NK-92 (cell line): ENCODE results near the gene CD3D.
A peak's percentile ranks its signal among the peaks of the same experiment; 100 is the strongest.
"Not testable (repeated sequence)": the region's sequence is repeated elsewhere in the genome, so short reads cannot be mapped to it uniquely, and the experiment has no call there.

Experiments used
- DNase-seq: peaks from one replicate; lab custom pipeline; 2025; ENCODE audit not compliant: unreplicated experiment; lab: John Stamatoyannopoulos, UW

CD3D gene

DNA sequence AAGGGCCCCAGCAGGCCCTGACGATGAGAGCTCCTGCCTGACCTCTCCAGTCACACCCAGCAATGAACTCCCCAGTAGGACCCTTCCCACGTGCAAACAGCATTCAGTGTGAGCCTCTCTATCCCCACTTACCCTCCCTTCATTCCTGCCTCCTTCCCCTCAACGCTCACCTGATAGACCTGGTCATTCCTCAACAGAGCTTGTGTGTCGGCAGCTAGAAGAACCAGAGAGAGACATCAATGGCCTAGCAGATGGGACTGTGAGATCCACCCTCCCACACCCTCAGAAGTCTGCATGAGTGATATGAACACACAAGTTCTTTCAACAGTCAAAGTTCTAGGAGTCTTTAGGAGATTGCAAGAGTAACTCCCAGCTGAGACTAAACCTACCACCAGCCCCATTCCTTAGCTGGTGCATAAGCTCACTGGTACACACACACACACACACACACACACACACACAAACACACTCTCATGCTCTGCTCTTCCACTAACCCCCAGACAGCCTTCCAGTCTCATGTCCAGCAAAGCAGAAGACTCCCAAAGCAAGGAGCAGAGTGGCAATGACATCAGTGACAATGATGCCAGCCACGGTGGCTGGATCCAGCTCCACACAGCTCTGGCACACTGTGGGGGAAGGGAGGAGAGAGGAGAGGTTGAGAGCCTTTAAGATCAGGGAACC, 3.1 kb downstream of the CD3D start:
- no peak for DNase-seq

DNA sequence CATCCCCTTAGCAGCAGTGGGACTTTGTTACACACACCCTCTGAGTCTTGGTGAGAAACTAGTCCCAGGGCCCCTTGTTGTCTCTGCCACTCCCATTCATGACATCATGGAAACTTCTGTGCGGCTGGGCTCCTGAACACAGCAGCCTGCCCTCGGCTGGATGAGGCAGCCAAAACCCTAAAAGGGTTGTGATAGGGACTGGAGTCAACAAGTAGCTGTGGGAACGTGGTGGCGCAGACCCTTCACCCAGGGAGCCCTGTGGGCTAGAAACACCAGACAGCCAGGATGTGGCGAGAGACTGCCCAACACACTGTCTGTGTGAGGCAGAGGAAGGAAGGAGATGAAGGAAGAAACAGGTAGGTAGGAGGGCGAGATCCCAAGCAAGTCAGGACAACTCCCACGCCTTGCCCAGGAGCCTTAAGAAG, 3.9 kb downstream of the CD3D start:
- peak; percentile 48 for DNase-seq

- no peak for DNase-seq
Observed at GRCh38 chr11:118334745-118335144, 7.8 kb downstream of the CD3D start.

- no peak for DNase-seq
Observed at GRCh38 chr11:118328745-118329144, 13.8 kb downstream of the CD3D start.

GRCh38 chr11:118325283-118325682, 17.2 kb downstream of the CD3D start:
- DNase-seq = no peak

GRCh38 chr11:118322721-118323120, 19.8 kb downstream of the CD3D start:
- DNase-seq = no peak

GRCh38 chr11:118321386-118322082, 21.0 kb downstream of the CD3D start:
- DNase-seq = no peak

DNA sequence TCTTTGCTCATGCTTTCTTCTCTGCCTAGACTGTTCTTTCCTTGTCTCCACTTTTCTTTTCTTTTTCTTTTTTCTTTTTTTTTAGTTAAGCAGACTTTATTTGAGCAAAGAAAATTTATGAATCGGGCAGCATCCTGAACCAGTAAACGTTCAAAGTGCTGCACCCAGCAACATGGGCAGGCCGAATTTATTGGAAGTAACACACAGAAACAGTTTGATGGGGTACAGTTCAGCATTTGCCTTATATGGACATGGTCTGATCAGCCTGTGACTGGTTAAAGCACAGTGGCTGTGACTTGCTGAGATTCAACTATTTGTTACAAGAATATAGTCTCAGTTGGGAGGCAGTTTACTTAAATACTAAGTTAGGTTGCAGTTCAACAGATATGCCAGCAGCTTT, 22.0 kb downstream of the CD3D start:
- DNase-seq = no peak

- DNase-seq = no peak
Observed at GRCh38 chr11:118319337-118319707, 23.2 kb downstream of the CD3D start.

GRCh38 chr11:118318581-118319336, 23.7 kb downstream of the CD3D start:
- no peak for DNase-seq

GRCh38 chr11:118318124-118318523, 24.4 kb downstream of the CD3D start:
- no peak for DNase-seq

- no peak for DNase-seq
Observed at GRCh38 chr11:118314988-118315411, 27.5 kb downstream of the CD3D start.

DNA sequence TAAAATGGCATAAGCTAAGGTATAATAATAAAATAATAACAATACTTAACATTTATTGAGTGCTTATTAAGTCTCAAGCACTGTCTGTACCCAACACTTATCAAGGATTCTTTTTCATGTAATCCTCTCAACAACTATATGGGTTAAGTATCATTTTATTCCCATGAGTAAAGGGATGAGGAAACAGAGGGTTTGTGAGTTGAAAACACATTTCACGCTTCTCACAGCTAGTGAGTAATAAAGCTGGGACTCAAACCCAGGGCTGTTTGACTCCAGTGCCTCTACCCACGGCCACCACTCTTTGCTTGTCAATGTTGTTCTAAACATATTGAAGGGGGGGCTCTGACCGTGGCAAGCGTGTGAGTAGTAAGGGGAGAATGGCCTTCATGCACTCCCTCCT, 29.3 kb downstream of the CD3D start:
- DNase-seq = no peak

- no peak for DNase-seq
Observed at GRCh38 chr11:118312328-118312727, 30.2 kb downstream of the CD3D start.

DNA sequence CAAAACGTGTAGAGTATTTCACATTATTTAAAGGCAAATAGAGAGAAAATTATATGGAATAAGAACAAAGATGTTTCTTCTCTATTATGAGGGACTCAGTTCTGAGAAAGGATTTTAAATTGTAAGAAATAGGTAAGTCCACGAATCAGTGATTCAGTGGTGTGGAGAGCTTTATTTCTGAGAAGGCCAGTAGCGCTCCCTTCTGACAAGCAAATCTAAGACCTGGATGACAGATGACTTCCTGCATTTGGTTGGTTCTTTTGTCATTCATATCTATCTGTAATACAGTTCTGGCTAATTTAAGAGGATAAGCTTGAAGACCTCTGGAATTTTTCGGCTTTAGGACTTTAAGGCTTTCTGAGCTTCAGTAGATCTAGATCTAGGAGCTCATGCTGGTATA, 31.0 kb downstream of the CD3D start:
- no peak for DNase-seq

DNA sequence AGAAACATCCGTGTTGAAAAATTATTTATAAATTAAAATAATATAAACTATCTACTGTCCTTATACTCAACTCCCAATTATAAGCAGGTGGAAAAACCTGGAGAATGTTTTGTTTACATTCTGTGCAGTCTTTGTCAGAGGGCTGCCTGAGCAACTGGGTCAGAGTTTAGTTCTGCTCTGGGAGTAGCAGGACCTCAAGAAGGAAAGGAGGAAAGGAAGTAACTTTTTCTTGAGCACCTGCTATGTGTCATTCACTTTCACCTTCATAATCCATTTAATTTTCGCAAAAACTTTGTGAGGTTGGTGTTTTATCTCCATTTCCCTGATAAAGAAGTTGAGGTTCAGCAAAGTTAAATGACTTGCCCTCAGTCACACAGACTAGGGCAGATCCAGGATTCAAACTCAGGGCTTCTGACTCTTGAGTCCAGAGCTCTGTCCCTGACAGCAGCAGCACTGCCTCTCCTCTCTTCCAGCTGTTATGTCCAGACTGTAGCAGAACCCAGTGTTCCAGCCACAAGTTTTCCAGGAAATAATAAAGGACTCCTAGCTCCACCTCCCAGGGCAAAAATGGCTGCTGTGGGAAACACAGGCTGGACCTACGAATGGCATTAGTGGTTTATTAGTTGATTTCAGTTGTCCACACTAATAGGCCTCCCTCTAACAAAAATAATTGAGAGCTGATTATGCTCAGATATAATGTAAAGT, 31.6 kb downstream of the CD3D start:
- DNase-seq = no peak

GRCh38 chr11:118310271-118310670, 32.2 kb downstream of the CD3D start:
- DNase-seq = no peak

- DNase-seq = not testable (repeated sequence)
Observed at GRCh38 chr11:118308995-118309528, 33.4 kb downstream of the CD3D start.

DNA sequence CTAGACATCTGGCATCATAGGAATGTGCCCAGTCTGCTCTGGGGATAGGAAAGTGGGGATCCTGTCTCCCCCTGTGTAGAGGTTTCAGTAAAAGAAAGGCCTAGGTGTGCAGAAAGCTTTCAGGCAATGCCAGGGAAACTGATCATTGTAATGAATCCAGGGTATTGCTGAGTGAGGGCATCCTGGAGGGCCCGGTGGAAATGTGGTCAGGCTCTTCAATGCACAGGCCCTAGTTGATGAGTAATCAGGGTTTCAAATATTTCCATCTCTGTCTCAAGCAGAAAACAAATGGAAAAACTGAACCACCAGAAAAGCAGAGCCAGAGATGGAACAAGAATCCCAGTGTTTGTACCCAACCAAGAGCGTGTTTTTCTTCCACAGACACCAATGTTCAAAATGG, 35.9 kb downstream of the CD3D start:
- no peak for DNase-seq

DNA sequence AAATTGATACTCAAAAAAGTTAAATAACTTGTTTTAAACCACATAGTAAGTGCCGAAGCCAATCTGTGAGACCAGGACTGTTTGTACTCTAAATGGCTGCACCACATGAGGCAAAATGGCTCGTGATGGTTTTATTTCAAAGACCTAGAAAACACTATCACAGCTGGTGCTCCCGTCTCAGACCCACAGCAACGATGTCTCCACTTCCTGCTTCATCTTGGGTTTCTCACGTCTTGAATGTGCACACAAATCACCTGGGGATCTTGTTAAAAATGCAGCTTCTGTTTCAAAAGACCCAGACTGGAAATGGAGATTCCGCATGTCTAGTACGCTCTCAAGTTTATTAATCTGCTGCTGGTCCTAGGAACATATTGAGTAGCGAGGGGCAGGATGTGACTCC, 36.8 kb downstream of the CD3D start:
- DNase-seq = no peak

DNA sequence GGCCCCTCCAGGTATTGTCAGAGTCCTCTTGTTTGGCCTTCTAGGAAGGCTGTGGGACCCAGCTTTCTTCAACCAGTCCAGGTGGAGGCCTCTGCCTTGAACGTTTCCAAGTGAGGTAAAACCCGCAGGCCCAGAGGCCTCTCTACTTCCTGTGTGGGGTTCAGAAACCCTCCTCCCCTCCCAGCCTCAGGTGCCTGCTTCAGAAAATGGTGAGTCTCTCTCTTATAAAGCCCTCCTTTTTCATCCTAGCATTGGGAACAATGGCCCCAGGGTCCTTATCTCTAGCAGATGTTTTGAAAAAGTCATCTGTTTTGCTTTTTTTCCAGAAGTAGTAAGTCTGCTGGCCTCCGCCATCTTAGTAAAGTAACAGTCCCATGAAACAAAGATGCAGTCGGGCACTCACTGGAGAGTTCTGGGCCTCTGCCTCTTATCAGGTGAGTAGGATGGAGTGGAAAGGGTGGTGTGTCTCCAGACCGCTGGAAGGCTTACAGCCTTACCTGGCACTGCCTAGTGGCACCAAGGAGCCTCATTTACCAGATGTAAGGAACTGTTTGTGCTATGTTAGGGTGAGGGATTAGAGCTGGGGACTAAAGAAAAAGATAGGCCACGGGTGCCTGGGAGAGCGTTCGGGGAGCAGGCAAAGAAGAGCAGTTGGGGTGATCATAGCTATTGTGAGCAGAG, 37.8 kb downstream of the CD3D start, which contains the start of gene CD3E:
CD3E (plus strand) TSS at position 163 of the 681 bp plus-strand sequence; CDS start at position 386, 223 bp downstream.
- DNase-seq = no peak
